HEK293 (cell line): ENCODE results near the gene PARD3B.

Experiments used
- CTCF ChIA-PET: fragments of 350-600 bp; formaldehyde crosslinking; extraction: SDS; loops from one replicate; lab custom pipeline; 2021; ENCODE audit warnings: antibody characterized with exemption; lab: Yijun Ruan, JAX
- POLR2A ChIA-PET: fragments of 300-600 bp; formaldehyde crosslinking; extraction: SDS; loops from one replicate; lab custom pipeline; 2020; ENCODE audit warnings: antibody characterized with exemption, inconsistent platforms; lab: Yijun Ruan, JAX
- H3K27ac ChIP-seq: fragments of 200-500 bp; sonication (Bioruptor generic); 2 replicates; pipeline ENCODE4 v1.5.1; 2014; ENCODE audit warnings: low read depth, low read length, control low read depth, inconsistent platforms; ENCODE audit errors: extremely low read depth
- H3K36me3 ChIP-seq, 2 experiments: fragments of 200-500 bp in 1 of 2; sonication (Bioruptor generic) in 1 of 2; 1 replicate in 1 of 2; 2 replicates in 1 of 2; pipeline ENCODE4 v1.5.1; 2014 to 2017; ENCODE audit warnings: inconsistent platforms in 2 of 2, low read length in 2 of 2; ENCODE audit not compliant: control insufficient read depth in 2 of 2, insufficient read depth in 1 of 2
- H3K4me1 ChIP-seq: fragments of 200-500 bp; sonication (Bioruptor generic); 2 replicates; pipeline ENCODE4 v1.5.1; 2014; ENCODE audit warnings: mild to moderate bottlenecking, low read length, inconsistent platforms; ENCODE audit not compliant: control insufficient read depth, insufficient read depth
- H3K4me3 ChIP-seq: 2 replicates; pipeline ENCODE4 v1.5.1; 2011; ENCODE audit warnings: low read depth, mild to moderate bottlenecking, control low read depth, low read length, moderate library complexity
- H3K9me3 ChIP-seq: fragments of 200-500 bp; sonication (Bioruptor generic); 2 replicates; pipeline ENCODE4 v1.5.1; 2014; ENCODE audit warnings: low read depth, low read length, inconsistent platforms; ENCODE audit not compliant: control insufficient read depth, insufficient read depth
- ELK4 ChIP-seq: IDR thresholded peaks from 2 replicates; pipeline ENCODE4 v1.6.1; 2011; ENCODE audit warnings: mild to moderate bottlenecking, low read depth, low read length, borderline replicate concordance
- HIC1 ChIP-seq: fragments of 450-650 bp; formaldehyde crosslinking; IDR thresholded peaks from 2 replicates; pipeline ENCODE4 v1.5.1; 2016; ENCODE audit warnings: missing biosample characterization, missing genetic modification characterization
- PRDM1 ChIP-seq: fragments of 450-650 bp; formaldehyde crosslinking; IDR thresholded peaks from 2 replicates; pipeline ENCODE4; 2016; ENCODE audit warnings: missing biosample characterization, missing genetic modification characterization
- PRDM6 ChIP-seq: fragments of 450-650 bp; formaldehyde crosslinking; IDR thresholded peaks from 2 replicates; pipeline ENCODE4 v1.5.1; 2017; ENCODE audit warnings: missing biosample characterization, missing genetic modification characterization
- SETDB1 ChIP-seq: IDR thresholded peaks from one replicate; pipeline ENCODE4 v1.6.1; 2017; ENCODE audit warnings: mild to moderate bottlenecking, low read length, moderate library complexity, mixed read lengths; ENCODE audit not compliant: insufficient read length
- SP3 ChIP-seq: fragments of 450-650 bp; formaldehyde crosslinking; IDR thresholded peaks from 2 replicates; pipeline ENCODE4 v1.5.1; 2016; ENCODE audit warnings: missing biosample characterization, missing genetic modification characterization
- SP7 ChIP-seq: fragments of 450-650 bp; formaldehyde crosslinking; IDR thresholded peaks from 2 replicates; pipeline ENCODE4 v1.5.1; 2016; ENCODE audit warnings: missing biosample characterization, missing genetic modification characterization
- ZBTB1 ChIP-seq: fragments of 450-650 bp; formaldehyde crosslinking; IDR thresholded peaks from 2 replicates; pipeline ENCODE4 v1.5.1; 2016; ENCODE audit warnings: missing biosample characterization, missing genetic modification characterization
- ZBTB49 ChIP-seq: fragments of 450-650 bp; formaldehyde crosslinking; IDR thresholded peaks from 2 replicates; pipeline ENCODE4 v1.5.1; 2016; ENCODE audit warnings: missing biosample characterization, missing genetic modification characterization, low read depth
- ZNF132 ChIP-seq: fragments of 450-650 bp; formaldehyde crosslinking; IDR thresholded peaks from 2 replicates; pipeline ENCODE4 v1.5.1; 2017; ENCODE audit warnings: missing biosample characterization, missing genetic modification characterization, borderline replicate concordance
- ZNF133 ChIP-seq: fragments of 450-650 bp; formaldehyde crosslinking; IDR thresholded peaks from 2 replicates; pipeline ENCODE4 v1.5.1; 2016; ENCODE audit warnings: missing biosample characterization, missing genetic modification characterization
- ZNF138 ChIP-seq: fragments of 450-650 bp; formaldehyde crosslinking; IDR thresholded peaks from 2 replicates; pipeline ENCODE4 v1.5.1; 2016; ENCODE audit warnings: missing biosample characterization, missing genetic modification characterization, borderline replicate concordance
- ZNF19 ChIP-seq: fragments of 450-650 bp; formaldehyde crosslinking; IDR thresholded peaks from 2 replicates; pipeline ENCODE4; 2016; ENCODE audit warnings: missing biosample characterization, missing genetic modification characterization, low read depth
- ZNF266 ChIP-seq: fragments of 450-650 bp; formaldehyde crosslinking; IDR thresholded peaks from 2 replicates; pipeline ENCODE4 v1.5.1; 2016; ENCODE audit warnings: missing biosample characterization, missing genetic modification characterization, low read depth
- ZNF366 ChIP-seq: fragments of 450-650 bp; formaldehyde crosslinking; conservative IDR thresholded peaks from 2 replicates; pipeline ENCODE4 v1.5.1; 2016; ENCODE audit warnings: missing biosample characterization, missing genetic modification characterization
- ZNF510 ChIP-seq: fragments of 450-650 bp; formaldehyde crosslinking; IDR thresholded peaks from 2 replicates; pipeline ENCODE4 v1.5.1; 2018; ENCODE audit warnings: mild to moderate bottlenecking, missing genetic modification characterization, missing biosample characterization; ENCODE audit not compliant: insufficient replicate concordance
- ZNF521 ChIP-seq: fragments of 450-650 bp; formaldehyde crosslinking; IDR thresholded peaks from 2 replicates; pipeline ENCODE4 v1.5.1; 2017; ENCODE audit warnings: missing biosample characterization, mild to moderate bottlenecking, missing genetic modification characterization
- ZNF548 ChIP-seq: fragments of 450-650 bp; formaldehyde crosslinking; IDR thresholded peaks from 2 replicates; pipeline ENCODE4 v1.5.1; 2016; ENCODE audit warnings: missing biosample characterization, missing genetic modification characterization
- ZNF561 ChIP-seq: fragments of 450-650 bp; IDR thresholded peaks from 2 replicates; pipeline ENCODE4 v1.5.1; 2018; ENCODE audit warnings: missing biosample characterization, missing genetic modification characterization, borderline replicate concordance
- ZNF626 ChIP-seq: fragments of 450-650 bp; sonication (Bioruptor Pico); formaldehyde crosslinking; IDR thresholded peaks from 2 replicates; pipeline ENCODE4 v1.5.1; 2018; ENCODE audit warnings: missing biosample characterization, missing genetic modification characterization, inconsistent platforms
- ZNF639 ChIP-seq: fragments of 450-650 bp; formaldehyde crosslinking; IDR thresholded peaks from 2 replicates; pipeline ENCODE4 v1.5.1; 2016; ENCODE audit warnings: missing biosample characterization, missing genetic modification characterization

PARD3B gene

GRCh38 chr2:205435970-205436369, 890.7 kb downstream of the PARD3B start:
- Histone ChIP-seq H3K4me3 (no peak overlapping the region), H3K36me3 (no peaks in the 10 kb centered on the region), H3K27ac (no peak overlapping the region), H3K4me1 (no peaks in the 10 kb centered on the region), H3K9me3 (no peaks in the 10 kb centered on the region)
- POLR2A ChIA-PET = no interaction called here
- TF ChIP-seq PRDM6 (tag by site-specific recombination) (no peak), ZNF626 (no peak), ELK4 (no peak), ZNF138 (no peak), PRDM1 (no peak), ZBTB49 (tag by site-specific recombination) (no peak), ZNF266 (tag by site-specific recombination) (no peak), SP7 (no peak)
- CTCF ChIA-PET = interaction anchor here (0.7 kb wide), 1 partner anchor 263 kb away, joined by 3 read pairs; no protein-coding TSS in a partner anchor

GRCh38 chr2:205438241-205438640, 893.0 kb downstream of the PARD3B start:
- CTCF ChIA-PET = no interaction called here
- POLR2A ChIA-PET = no interaction called here
- Histone ChIP-seq H3K4me3 (no peak overlapping the region), H3K9me3 (no peaks in the 10 kb centered on the region), H3K4me1 (no peaks in the 10 kb centered on the region), H3K36me3 (no peaks in the 10 kb centered on the region)
- no peak for TF ChIP-seq ZNF19 (tag by site-specific recombination)
- TF ChIP-seq, all 188 proteins: peak for 0
- no peak overlapping the region for H3K27ac ChIP-seq

GRCh38 chr2:205439621-205440020, 894.3 kb downstream of the PARD3B start:
- H3K4me3 ChIP-seq = no peak overlapping the region

More at GRCh38 chr2:205439621-205440020, 894.3 kb downstream of the PARD3B start:
- H3K27ac ChIP-seq = no peak overlapping the region
- no peaks in the 10 kb centered on the region for H3K36me3 ChIP-seq
- H3K9me3 ChIP-seq = no peaks in the 10 kb centered on the region
- CTCF ChIA-PET = interaction anchor here (0.8 kb wide), 1 partner anchor 13 kb away, joined by 3 read pairs; no protein-coding TSS in a partner anchor
- POLR2A ChIA-PET = no interaction called here
- TF ChIP-seq ZNF639 (tag by site-specific recombination) (no peak), SP7 (no peak), ZNF561 (no peak), ZBTB1 (tag by site-specific recombination) (no peak), ZNF132 (tag by site-specific recombination) (no peak), ZNF510 (no peak), SP3 (tag by site-specific recombination) (no peak), ZNF548 (no peak), SETDB1 (no peak), ZNF133 (no peak), HIC1 (no peak), ZNF366 (tag by site-specific recombination) (no peak), ZNF521 (tag by site-specific recombination) (no peak)
- no peaks in the 10 kb centered on the region for H3K4me1 ChIP-seq
